Measurements from ENCODE around the gene ZNF277. TPM values are rescaled to one million over a fixed set of nuclear protein-coding genes. Genes with fewer than 3 reads are reported as not detected.
"Not testable (repeated sequence)": the region's sequence is repeated elsewhere in the genome, so short reads cannot be mapped to it uniquely, and the experiment has no call there.

The ZNF277 gene
- total RNA-seq, 4 donors from 2014 or later, result 19.2 to 45.6 (median 32.8) TPM

DNA sequence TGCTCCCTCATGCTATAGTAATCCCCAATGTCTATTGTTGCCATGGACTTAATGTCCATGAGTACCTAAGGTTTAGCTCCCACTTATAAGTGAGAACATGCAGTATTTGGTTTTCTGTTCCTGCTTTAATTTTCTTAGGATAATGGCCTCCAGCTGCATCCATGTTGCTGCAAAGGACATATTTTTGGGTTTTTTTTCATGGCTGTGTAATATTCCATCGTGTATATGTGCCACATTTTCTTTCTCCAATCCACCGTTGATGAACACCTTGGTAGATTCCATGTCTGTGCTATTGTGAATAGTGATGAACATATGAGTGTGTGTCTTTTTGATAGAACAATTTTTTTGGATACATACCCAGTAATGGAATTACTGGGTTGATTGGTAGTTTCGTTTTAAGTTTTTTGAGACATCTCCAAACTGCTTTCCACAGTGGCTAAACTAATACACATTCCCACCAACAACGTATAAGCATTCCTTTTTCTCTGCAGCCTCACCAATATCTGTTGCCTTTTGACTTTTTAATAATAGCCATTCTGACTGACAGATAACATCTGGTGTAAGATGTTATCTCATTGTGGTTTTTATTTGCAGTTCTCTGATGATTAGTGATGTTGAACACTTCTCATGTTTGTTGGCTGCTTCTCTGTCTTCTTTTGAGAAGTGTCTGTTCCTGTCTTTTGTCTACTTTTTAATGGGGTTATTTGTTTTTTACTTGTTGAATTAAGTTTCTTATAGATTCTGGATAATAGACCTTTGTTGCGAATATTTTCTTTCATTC, 175.0 kb downstream of the ZNF277 start:
- WGBS, 2 donors, result 79 to 86% methylated on average over 5 of the region's 5 CpGs
- TF ChIP-seq CTCF (IDR thresholded peaks at IDR 0.05) (no peak), POLR2A (IDR thresholded peaks at IDR 0.05) (no peak)
- intact Hi-C loops (cut with DNase I; ENCODE audit: low total_unique reads), result no loop called here
- DNase-seq (ENCODE audit: low spot score in 2 of 2), result no peak
- no peak overlapping the region for H3K4me3 ChIP-seq (ENCODE audit: low read depth, poor library complexity, severe bottlenecking)

DNA sequence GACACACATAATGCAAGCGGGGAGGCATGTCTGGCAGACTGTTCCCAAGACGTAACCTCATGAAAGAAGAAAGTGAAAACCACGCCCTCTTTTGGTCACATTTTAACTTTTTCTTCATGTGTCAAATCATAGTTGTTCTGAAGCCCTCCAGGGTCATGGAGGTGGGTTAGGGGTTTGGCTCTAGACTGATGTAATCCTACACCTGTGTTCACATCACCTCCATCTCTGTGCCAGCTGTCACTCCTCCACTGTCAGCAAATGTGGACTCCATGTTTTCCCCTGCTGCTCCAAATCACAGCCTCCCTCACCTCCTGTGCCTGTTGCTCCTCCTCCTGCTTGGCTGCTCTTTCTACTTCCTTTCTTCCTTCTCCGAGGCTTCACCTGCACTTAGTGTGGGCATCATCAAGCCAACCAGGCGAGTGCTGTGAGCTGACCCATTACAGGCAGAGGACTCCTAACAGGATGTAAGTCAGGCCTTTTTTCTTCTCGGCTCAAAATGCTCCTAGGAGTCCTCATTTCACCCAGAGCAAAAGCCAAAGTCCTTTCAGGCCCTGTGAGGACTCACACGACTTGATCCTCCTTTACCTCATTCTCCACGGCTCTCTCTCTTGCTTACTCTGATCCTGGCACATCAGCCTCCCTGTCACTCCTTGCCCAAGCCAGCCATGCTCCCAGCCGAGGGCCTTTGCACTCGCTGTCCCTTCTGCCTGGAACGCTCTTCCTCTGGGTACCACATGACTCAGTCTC, 177.3 kb downstream of the ZNF277 start:
- intact Hi-C loops (cut with DNase I; ENCODE audit: low total_unique reads), result no loop called here
- TF ChIP-seq CTCF (IDR thresholded peaks at IDR 0.05) (no peak), POLR2A (IDR thresholded peaks at IDR 0.05) (no peak)
- 80 to 81% methylated on average over 11 of the region's 11 CpGs for WGBS, 2 donors
- DNase-seq (ENCODE audit: low spot score in 2 of 2), result no peak
- H3K4me3 ChIP-seq (ENCODE audit: low read depth, poor library complexity, severe bottlenecking), result no peak overlapping the region

- WGBS, 2 donors, result 93 to 95% methylated on average over 3 of the region's 3 CpGs
- intact Hi-C loops (cut with DNase I; ENCODE audit: low total_unique reads), result no loop called here
These were observed 179.0 kb downstream of the ZNF277 start for GRCh38 chr7:112385516-112385915.

GRCh38 chr7:112386619-112387018, 180.1 kb downstream of the ZNF277 start:
- intact Hi-C loops (cut with DNase I; ENCODE audit: low total_unique reads), result no loop called here
- TF ChIP-seq CTCF (IDR thresholded peaks at IDR 0.05), result no peak
- TF ChIP-seq POLR2A (IDR thresholded peaks at IDR 0.05), result no peak
- DNase-seq (ENCODE audit: low spot score in 2 of 2), result no peak

More at GRCh38 chr7:112385516-112385915, 179.0 kb downstream of the ZNF277 start:
- no peak for DNase-seq (ENCODE audit: low spot score in 2 of 2)
- no peak for TF ChIP-seq POLR2A (IDR thresholded peaks at IDR 0.05)
- no peak for TF ChIP-seq CTCF (IDR thresholded peaks at IDR 0.05)
- H3K4me3 ChIP-seq (ENCODE audit: low read depth, poor library complexity, severe bottlenecking), result no peak overlapping the region

DNA sequence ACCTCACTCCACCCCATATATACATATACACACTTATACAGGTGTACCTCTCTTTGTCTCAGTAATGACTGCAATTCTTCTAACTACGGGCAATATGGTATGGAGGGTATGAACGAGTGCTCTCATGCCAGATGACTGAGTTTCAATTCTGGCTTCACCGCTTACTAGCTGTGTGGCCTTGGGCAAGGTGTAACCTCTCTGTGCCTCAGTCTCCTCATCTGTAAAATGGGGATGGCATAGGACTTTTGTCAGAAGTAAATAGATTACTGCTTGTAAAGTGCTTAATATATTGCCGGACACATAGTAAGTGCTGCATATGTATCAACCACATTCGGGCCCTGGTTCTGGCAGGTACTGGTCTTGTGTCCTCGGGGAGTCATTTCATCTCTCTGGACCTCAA, 183.7 kb downstream of the ZNF277 start:
- DNase-seq (ENCODE audit: low spot score in 2 of 2), result no peak
- no peak for TF ChIP-seq CTCF (IDR thresholded peaks at IDR 0.05)
- no peak for TF ChIP-seq POLR2A (IDR thresholded peaks at IDR 0.05)
- 79 to 86% methylated on average over 6 of the region's 6 CpGs for WGBS, 2 donors
- no peak overlapping the region for H3K4me3 ChIP-seq (ENCODE audit: low read depth, poor library complexity, severe bottlenecking)
- intact Hi-C loops (cut with DNase I; ENCODE audit: low total_unique reads), result no loop called here

More at GRCh38 chr7:112386619-112387018, 180.1 kb downstream of the ZNF277 start:
- H3K4me3 ChIP-seq (ENCODE audit: low read depth, poor library complexity, severe bottlenecking), result no peak overlapping the region
- 75 to 81% methylated on average over 1 of the region's 1 CpG for WGBS, 2 donors

DNA sequence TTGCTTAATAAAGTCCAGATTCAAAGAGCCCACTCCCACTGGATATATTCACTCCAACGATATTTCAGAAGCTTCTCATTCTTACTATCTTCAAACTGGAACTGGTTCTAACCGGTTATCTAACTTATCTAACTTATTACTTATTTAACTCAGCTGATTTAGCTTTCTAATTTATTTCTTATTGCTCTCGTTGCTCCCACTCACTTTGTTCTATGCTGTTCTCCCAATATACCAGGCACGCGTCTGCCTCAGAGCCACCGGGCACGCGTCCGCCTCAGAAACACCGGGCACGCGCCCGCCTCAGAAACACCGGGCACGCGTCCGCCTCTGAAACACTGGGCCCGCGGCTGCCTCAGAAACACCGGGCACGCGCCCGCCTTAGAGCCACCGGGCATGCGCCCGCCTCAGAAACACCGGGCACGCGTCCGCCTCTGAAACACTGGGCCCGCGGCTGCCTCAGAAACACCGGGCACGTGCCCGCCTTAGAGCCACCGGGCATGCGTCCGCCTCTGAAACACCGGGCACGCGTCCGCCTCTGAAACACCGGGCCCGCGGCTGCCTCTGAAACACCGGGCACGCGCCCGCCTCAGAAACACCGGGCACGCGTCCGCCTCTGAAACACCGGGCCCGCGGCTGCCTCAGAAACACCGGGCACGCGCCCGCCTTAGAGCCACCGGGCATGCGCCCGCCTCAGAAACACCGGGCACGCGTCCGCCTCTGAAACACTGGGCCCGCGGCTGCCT, 184.8 kb downstream of the ZNF277 start:
- peak overlapping the region; percentile 10 for H3K4me3 ChIP-seq (ENCODE audit: low read depth, poor library complexity, severe bottlenecking)
- intact Hi-C loops (cut with DNase I; ENCODE audit: low total_unique reads), result not testable (repeated sequence)
- DNase-seq (ENCODE audit: low spot score in 2 of 2), result peak in 1 of 2 donors; percentile 87
- 1% methylated on average over 37 to 42 of the region's 69 CpGs for WGBS, 2 donors

GRCh38 chr7:112391841-112392286, 185.4 kb downstream of the ZNF277 start:
- H3K4me3 ChIP-seq (ENCODE audit: low read depth, poor library complexity, severe bottlenecking), result peak overlapping the region; percentile 10
- peak; percentile 45 to 91 for DNase-seq (ENCODE audit: low spot score in 2 of 2)
- 0 to 2% methylated on average over 23 to 37 of the region's 37 CpGs for WGBS, 2 donors
- intact Hi-C loops (cut with DNase I; ENCODE audit: low total_unique reads), result not testable (repeated sequence)
